GM19438 (cell line): ENCODE measurements around the gene RAC2.

Experiments
- ATAC-seq: cut with Tn5 transposase; IDR thresholded peaks from one replicate; pipeline ENCODE4 v1.9.1; 2021; ENCODE audit warnings: low read depth; ENCODE audit not compliant: unreplicated experiment

The RAC2 gene

DNA sequence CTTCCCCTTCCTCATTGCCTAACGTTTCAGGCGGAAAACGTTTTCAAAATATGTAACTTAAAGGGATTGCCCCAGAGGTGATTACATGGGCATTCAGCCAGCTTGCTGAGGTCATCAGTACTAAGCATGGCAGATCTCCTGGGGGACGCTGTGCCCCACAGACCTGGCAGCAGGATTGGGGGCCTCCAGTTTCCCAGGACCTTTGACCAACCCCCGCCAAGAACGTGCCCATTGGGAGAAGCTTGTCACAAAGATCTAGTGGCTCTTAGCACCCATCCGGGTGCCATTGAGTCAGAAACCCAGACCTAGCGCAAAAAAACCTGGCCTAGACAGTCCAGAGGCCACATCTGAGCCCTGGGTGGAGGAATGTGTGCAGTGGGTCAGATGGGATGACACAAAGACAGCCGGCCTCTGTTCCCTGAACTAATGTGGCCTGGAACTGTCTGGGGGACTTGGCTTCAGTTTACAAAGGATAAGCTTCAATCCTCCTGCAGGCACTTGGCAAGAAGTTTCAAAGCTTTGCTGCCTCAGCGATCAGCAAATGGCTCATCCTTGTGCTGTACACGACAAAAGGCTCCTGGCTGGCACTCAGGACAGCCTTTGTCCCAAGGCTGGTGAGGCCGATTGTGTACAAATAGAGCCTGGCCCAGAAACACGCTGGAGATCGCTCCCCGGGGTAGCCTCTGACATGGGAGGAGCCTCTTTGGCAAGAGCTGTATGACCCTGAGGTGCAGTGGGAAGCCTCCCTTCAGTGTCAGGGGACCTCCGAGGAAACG, 65.5 kb downstream of the RAC2 start:
- ATAC-seq, result no peak

DNA sequence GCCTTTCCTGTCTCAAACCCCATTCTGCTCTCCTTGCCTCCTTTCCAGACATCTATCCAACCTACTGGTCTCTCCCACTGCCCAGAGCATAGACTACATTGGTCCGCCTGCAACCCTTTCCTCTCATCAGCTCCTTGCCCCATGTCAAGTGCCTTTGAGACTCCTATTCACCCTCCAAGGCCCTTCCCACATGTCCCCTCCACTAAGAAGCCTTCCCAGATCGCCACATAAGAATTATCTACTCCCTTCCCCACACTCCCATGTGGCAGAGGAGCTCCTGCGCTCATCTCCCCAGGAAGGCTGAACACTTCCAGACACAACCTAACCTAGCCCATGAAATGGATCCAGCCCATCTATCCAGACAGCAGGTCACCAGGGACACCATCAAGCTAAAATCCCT, 66.3 kb downstream of the RAC2 start:
- ATAC-seq, result no peak

DNA sequence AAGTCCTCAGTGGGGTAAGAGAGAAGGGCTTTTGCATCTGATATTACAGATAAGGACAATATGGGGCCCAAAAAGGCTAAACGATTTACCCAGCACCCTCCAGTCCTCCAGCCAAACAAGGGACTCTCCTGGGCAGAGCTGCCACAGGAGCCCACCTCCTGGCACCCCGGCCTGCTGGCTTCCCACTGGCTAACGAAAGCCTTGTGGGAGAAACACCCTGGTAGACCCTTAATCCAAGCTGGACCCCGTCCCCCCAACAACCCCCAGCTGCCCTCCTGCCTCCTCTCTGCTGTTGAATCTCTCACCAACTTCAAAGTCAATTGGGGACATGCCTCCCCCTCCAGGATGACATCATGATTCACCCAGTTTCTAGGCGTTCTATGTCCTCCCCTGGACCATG, 66.8 kb downstream of the RAC2 start:
- ATAC-seq, result no peak

- ATAC-seq, result no peak
These were observed 67.5 kb downstream of the RAC2 start for GRCh38 chr22:37176464-37177061.

DNA sequence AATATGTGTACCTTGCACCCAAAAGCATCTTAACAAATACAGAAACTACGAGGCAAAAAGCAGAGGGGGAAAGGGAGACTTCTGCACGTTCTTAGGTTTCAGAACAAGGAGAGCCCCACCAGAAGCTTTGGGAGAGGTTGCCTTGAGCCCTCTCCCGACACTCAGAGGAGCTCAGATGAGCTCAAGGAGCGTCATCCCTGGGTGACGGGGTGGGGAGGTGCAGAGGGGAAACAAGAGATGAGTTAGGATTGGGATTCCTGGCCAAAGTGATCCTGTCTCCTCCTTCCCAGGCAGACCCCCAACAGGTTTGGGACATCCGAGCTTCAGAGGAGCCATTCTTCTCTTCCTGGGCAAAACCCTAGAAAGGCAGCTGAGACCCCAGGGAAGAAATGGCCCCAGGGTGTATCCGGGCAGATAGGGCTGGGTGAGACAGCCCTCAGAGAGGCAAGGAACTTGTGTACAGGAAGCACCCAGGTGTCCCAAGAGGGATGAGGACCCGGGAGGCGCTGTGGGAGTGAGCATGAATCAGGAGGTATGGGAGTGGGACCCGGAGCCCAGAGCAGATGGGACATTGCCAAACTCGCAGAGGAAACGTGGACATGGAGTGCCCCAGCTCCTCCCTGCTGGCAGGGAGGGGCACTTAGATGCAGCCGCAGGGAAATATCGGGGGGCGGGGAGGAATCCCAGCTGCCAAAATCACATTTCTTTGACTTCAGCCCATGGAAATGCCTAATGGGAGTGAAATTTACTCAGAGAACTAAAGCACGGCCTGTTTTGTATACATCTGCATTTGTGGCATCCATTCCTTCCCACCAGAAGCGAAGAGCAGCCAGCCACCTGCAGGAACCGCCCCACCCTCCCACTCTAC, 68.4 kb downstream of the RAC2 start:
- no peak for ATAC-seq
